AG20443 (cell line): ENCODE data around the gene MAGI1.
"Not testable (repeated sequence)": the region's sequence is repeated elsewhere in the genome, so short reads cannot be mapped to it uniquely, and the experiment has no call there.

Experiments used
- DNase-seq: peaks from one replicate; pipeline ENCODE4 v3.0.0; 2012; ENCODE audit warnings: low spot score, mixed read lengths

The MAGI1 gene

DNA sequence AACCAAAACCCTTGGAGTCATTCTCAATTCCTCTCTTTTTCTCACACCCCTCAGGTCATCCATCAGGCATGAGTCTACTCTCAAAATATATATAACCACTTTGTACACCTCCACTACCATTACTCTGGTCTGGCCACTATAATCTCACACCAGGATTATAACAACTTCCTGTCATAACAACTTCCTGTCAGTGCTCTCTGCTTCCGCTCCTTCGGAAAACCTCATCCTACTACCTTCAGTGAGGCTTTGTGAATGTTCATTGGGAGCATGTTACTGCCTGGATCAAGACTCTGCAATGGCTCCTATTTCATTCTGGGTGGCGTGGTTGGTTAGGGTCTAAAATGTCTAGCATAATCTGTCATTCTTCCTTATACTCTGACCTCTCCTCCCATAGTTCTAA, 447.4 kb downstream of the MAGI1 start:
- no peak for DNase-seq

DNA sequence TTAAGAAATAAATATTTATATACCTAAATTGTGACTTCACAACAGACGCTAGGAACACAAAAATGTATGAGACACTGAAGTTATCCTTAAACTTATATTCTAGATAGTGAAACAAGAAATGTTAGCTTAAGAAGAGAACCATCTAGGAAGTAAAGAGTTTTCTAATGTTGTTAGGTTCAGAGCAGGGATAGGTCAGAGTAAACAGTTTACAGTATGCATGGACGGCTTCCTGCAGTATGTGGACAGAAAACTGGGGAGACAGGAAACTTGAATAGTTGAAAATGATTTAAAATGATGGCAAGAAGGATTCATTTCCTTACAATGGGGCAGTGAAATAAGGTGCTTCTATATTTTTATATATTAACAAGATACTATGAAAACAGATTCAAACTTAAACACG, 449.8 kb downstream of the MAGI1 start:
- DNase-seq: no peak

DNA sequence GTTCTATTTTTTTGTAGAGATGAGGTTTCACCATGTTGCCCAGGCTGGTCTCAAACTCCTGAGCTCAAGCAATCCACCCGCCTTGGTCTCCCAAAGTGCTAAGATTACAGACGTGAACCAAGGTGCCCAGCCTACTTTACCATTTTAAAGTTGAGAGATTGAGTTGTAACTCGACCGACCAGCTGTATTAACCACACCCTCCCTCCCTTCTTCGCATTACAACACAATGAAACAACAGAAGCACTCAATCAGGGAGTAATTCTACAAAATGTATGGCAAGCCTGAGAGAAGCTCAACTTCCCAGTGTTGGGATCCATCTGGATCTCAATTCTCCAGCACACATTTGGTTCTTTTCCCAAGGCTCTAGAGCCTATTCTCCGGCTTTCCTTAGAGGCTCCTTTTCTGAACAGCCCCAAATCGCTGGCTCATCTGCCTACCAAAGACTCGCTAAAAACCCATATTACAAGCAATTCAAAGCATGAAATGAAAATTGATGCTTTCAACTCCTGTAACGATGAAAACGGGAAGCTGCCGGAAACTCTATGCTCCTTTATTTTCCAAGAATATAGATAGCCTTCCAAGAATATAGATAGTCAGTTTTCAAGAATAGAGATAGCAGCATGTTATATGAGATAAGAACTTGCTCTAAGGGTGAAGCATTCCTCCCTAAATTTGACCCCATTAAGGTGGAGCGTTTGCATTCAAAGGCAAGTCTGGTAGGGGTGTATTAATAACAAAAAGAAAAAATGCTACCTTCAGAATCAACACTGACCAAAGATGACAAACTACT, 450.9 kb downstream of the MAGI1 start:
- no peak for DNase-seq

DNA sequence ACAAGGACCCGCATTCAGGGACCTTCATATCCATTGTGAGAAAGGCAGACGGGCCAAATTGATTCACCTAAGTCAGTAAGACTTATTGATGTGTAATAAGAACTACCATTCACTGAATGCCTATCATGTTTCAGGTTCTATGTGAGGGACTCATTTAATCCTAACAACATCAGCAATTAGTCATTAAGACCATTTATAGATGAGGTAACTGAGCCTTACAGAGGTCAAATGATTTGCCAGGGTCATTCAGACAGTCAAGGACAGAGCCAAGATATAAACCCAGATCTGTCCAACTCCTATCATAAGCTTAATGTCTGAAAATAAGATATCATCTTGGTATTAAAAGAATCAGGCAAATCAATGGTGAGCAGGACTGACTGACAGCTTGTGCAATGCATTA, 453.8 kb downstream of the MAGI1 start:
- no peak for DNase-seq

DNA sequence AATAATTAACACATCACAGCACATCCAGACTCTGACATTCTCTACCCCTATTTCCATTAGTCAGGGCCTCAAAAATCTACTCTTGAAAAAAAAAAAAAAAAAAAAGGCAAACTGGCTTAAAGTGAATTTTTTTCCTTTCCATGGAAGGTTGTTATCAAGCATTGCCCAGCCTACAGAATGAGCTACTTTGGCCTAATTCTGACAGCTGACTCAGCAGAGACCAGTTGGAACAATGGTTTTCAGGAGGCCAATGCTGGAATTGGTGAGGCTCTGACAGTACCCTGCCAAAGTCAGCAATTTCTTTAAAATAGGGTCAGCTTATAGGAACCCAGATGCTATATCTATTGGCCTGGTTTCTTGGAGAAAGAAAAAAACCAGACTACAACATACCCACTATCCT, 454.7 kb downstream of the MAGI1 start:
- no peak for DNase-seq

DNA sequence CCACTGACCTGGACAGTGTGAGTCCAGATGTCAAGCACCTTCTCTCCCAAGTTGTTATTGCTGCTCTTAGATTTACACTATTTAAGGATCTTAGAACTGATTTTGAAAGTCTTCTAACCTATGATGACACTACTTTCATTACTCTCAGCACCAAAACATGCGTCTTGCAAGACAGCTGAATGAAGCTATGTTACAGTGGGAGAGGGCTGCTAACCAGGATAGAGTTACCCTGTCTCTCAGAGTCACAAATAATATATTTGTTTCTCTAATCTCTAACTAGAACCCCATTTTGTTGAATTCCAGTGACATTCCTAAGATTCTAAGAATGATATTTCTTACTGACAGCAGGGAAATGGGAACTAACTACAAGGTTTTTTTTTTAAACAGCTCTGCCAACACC, 455.5 kb downstream of the MAGI1 start:
- DNase-seq: no peak

DNA sequence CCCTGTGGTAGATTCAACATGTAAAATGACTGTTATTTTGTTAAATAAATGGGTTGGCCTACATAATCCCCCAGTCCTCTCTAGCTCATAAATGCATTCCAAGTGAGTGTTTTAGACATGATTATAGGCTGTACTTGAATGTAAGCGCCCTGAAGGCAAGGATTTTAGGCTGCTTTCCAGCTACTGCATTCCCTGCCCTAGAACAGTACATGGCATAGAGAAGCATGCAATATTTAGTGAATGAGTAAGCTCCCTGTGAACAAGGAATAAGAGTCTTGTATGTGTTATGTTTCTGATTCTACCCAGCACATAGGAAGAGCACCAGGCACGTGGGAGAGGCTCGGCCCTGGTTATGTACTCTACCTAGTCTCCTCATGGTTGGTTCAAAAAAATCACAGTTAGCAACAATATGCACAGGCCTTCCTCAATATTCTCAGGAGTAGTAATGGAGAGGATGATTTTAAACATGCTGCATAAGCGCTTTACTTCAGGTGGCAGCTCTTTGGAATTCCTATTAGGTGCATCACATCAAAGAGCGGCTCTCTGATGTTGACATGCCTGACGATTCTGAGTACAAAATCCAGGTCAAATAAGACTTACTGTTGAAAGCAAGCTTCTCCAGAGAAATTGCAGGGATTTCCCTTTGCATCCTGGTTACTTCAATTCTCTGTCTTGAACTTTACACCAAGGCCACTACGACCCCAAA, 456.6 kb downstream of the MAGI1 start:
- no peak for DNase-seq

DNA sequence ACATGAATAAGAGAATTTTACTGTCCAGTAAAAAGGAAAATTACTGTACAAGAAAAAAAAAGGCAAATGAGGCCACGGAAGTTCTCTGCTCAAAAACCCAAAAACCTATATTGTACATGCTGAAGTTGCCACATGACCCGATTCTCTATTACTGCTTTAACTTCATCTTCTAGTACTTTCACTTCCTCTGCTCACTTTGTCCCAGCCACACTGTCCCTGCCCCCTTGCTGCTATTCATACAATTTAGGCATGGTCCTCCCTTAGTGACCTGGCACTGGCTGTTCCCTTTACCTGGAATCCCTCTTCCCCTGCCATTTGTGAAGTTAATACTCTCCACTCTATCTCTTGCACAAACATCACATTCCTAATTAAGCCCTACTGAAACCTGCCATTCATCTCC, 457.4 kb downstream of the MAGI1 start:
- no peak for DNase-seq

DNA sequence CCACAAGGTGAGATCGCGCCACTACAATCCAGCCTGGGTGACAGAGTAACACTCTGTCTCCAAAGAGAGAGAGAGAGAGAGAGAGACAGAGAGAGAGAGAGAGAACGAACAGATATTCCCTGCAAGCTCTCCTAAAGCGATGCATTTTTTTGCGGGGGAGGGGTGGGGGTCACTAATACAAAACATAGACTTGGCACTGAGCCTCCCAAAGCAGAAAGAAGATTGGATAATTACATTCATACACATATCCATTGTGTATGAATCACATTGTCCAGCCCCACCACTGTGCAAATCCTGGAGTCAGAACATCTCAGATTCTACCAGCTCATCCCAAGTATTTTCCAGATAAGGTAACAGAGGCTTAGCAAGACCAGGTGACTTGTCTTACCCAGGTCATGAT, 459.9 kb downstream of the MAGI1 start:
- no peak for DNase-seq

DNA sequence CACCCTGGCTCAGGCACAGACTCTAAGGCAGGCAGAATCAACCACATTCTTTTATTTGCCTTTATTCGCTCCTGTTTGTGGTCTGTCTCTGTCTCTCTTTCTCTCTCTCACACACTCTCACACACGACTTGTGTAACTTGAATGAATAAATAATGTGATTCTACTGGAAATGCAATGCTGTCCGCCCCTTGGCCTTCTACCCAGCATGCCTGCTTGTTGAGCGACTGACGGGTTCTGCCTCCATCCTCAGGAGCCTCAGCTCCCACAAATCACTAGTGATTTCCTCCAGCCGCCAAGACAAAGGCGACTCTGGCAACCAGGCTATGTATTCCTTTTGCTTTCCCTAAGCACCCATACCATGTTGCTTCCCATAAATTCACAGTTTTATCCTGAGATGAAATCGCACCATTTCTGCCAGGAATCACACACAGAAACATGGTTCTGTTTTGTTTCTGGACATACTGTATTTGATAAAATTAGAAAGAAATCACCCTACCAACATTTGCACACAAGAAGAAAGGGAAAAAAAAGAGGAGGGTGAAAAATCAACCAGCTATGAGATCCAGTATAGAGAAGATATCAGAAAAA, 460.8 kb downstream of the MAGI1 start:
- DNase-seq: no peak

DNA sequence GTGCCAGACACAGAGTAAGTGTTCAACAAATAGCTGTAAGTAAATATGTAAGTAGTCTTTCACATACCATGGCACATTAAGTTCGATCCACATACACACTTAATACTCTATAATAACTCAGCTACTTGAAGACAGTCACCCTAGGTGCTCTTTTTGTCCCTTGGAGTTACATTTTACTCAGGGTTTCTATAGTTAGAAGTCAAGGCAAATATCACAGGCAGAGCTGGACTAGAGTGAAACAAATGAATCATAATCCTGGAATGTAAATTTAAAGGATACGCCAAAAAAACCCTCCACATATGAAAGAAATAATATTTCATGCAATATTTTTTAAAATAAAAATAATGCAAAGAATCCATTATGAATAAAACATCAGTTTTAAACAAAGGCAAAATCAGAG, 461.8 kb downstream of the MAGI1 start:
- DNase-seq: no peak

DNA sequence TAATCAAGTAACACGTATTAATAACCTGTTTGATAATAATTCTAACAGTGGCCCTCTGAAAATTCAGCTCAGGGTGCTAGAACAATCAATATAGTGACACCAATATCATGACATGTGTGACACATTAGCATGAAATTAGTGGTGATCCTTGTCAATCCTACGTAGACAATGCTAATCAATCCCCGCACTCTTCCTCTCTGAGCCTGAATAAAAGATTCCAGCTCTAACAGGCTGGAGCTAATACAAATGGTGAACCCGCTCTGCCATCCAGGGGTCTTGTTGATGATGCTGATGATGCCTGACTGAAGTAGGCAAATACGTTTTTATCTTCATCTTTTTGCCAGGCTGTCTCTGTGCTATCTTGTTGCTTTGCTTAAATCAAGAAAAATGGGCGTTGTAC, 462.5 kb downstream of the MAGI1 start:
- DNase-seq: no peak

DNA sequence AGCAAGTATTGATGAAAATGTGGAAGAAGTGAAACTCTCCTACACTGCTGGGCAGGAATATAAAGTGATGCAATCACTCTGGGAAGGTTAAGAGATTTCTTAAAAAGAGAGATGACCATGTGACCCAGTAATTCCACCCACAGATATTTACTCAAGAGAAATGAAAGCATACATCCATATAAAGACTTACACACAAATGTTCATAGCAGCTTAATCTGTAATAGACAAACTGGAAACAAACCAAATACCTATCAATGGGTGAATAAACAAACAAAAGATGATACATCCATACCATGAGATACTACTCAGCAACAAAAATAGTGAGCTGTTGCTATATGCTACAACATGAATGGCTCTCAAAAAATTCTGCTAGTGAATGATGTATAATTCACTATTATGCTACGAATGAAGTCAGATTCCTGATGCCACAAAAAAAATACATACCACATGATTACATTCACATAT, 463.3 kb downstream of the MAGI1 start:
- DNase-seq: peak; percentile 21

DNA sequence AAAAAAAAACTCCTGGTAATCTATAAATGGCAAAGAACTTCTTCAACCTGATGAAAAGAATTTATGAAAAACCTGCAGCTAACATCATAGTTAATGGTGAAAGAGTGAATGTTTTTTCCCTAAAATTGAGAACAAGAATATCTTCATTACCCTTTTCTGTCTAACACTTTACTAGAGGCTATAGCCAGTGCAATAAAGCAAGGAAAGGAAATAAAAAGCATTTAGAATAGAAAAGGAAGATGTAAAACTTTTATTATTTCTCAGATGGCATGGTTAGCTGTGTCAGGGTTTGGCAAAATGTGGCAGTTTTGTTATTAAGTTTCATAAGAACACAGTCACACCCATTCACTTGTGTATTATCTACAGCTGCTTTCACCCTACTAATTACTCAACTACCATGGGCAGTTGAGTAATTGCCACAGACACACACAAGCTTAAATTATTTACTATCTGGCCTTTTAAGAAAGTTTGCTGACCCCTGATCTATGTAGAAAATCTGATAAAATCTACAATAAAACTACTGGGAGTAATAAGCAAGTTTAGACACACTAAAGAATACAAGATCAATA, 465.1 kb downstream of the MAGI1 start:
- DNase-seq: no peak

DNA sequence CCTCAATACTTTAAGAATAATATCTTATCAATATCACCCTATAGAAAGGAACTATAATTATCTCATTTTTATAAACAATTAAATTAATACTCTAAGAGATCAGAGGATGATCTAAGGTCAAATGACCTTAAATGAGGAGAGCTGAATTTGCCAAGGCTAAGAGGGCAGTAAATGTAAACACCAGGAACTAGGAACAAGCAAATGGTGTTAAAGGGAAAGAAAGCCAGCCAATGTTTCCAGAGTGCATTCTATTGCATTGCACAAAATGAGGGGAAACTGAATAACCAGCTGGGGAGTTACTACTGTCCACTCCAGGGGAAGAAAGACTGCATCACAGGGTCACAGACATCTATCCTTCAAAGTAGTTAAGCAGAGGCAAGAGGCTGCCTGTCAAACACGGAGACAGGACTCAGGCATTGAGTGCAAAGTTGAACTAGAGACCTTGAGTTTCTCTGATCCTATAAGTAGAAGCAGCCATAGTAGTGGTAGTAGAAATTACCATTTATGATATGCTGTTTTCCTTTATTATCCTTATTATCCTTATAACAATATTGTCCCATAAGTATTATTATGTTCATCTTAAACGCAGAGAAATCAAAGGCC, 466.4 kb downstream of the MAGI1 start:
- DNase-seq: no peak

DNA sequence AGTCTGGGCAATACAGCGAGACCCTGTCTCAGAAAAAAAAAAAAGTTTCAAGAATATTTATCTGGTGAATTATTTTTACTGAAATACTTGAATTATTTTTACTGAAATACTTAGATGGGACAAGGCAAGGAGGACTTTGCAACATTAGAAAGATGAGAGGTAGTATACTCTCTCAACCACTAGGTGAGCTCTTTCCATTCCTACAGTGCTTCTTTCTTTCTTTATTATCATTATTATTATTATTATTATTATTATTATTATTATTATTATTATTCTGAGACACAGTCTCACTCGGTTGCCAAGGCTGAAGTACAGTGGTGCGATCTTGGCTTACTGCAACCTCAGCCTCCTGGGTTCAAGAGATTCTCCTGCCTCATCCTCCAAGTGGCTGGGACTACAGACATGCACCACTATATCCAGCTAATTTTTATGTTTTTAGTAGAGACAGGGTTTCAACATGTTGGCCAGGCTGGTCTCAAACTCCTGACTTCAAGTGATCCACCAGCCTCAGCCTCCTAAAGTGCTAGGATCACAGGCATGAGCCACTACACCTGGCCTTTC, 468.8 kb downstream of the MAGI1 start:
- DNase-seq: no peak

DNA sequence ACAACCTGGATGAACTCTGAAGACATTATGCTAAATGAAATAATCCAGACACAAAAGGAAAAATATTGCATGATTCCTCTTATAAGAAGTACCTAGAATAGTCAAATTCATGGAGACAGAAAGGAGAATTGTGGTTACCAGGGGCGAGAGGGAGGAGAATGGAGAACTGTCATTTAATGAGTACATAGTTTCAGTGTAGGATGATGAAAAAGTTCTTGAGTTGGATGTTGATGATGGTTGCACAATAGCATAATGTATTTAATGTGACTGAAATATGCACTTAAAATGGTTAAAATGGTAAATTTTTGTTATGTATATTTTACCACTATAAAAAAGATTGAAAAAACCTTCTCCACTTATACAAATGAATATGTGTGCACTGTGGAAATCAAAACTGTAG, 469.6 kb downstream of the MAGI1 start:
- no peak for DNase-seq

DNA sequence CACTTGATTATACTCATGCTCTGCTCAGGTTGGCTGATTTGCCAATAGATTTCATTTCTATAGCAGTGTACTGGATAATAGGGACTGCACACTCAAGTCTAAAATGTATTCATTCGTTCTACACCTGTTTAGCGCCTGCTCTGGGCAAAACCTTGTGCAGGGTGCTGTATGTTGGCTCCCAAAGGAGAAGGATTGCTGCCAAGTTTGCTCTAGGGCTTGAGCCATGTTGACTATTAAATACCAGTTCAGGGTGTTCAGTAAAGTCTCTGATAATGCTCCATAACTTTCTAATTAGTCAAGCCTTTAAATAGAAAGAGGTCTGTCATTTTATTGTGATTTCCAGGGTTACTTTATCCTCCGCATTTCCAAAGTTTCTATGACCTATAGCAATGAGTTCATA, 470.2 kb downstream of the MAGI1 start:
- no peak for DNase-seq

DNA sequence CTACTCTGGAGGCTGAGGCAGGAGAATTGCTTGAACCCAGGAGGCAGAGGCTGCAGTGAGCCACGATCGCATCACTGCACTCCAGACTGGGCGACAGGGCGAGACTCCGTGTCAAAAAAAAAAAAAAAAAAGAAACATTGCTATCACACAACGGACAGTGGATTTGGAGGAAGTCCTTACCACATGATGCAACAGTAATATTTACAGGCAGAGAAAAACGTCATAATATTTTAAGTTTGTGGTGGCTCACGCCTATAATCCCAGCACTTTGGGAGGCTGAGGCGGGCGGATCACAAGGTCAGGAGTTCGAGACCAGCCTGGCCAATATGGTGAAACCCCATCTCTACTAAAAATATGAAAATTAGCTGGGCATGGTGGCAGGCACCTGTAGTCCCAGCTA, 473.0 kb downstream of the MAGI1 start:
- not testable (repeated sequence) for DNase-seq

DNA sequence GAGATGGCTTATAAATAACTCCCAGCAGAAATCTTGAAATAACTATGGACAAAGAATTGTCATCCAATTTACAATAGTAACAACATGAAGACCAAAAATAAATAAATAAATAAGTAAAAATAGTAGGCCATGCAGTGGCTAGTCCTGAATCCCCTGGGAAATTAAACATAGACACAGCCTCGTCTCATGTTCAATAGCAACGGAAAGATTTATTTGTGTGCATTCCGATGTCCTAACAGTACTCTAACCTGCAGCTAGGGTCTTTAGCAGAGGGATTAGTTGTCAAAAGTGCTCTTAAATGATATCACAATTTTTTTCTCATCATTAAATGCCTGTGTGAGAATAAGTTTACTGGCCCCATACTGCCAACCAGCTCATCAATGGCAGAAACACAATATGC, 474.2 kb downstream of the MAGI1 start:
- DNase-seq: no peak

DNA sequence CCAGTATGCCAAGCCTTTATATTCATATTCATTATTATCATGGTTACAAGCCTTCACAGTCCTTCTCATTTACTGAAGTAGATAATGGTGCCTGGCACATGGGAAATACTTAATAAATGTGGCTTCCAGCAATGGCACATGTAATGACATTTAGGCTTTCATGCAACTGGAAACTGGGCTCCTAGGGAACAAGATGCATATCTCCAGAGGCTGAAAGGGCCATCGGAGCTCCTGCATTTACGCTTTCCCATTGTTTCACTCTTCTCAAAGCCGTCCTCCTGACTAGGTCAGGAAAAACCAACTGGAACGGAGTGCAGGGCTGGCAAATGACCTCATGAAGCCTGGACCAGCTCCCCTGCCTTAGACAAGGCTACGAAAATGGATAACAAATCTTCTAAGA, 474.9 kb downstream of the MAGI1 start:
- no peak for DNase-seq

DNA sequence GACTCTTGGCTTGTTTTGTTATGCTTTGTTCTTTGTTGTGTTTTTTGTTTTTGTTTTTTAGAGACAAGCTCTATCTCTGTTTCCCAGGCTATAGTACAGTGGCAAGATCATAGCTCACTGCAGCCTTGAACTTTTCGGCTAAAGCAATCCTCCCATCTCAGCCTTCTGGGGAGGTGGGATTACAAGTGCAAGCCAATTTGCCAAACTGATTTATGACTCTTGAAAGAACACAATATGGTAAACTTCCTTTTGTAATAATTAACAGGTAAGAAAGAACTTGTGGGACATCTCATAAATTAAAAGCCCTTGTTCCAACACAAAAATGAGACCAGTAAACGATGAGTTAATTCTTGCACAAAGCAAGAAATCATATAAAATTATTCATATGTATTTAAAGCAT, 476.3 kb downstream of the MAGI1 start:
- no peak for DNase-seq
